Measurements from ENCODE around the gene BPIFB3.

The BPIFB3 gene

GRCh38 chr20:33007376-33008335 lies 46.0 kb upstream of the BPIFB3 start, which contains the start of gene BPIFB2:
BPIFB2 (plus strand) TSS chr20:33007704; CDS start chr20:33008575, 871 bp downstream.
- no peaks in the 10 kb centered on the region for H3K36me3 Mint-ChIP-seq (ENCODE audit: low read depth)
- peaks cover 5% of the 10 kb centered on the region for H3K9me3 Mint-ChIP-seq
- no peak within 1 kb of the TSS for H3K4me3 Mint-ChIP-seq
- no peak within 1 kb of the TSS for H3K27ac Mint-ChIP-seq
- DNase-seq: no peak
- H3K4me1 Mint-ChIP-seq: peaks cover 22% of the 10 kb centered on the region
- peaks cover 15% of the 10 kb centered on the region for H3K27me3 Mint-ChIP-seq (ENCODE audit: low read depth, poor library complexity)
- no peak for TF ChIP-seq CTCF (IDR thresholded peaks at IDR 0.05)

DNA sequence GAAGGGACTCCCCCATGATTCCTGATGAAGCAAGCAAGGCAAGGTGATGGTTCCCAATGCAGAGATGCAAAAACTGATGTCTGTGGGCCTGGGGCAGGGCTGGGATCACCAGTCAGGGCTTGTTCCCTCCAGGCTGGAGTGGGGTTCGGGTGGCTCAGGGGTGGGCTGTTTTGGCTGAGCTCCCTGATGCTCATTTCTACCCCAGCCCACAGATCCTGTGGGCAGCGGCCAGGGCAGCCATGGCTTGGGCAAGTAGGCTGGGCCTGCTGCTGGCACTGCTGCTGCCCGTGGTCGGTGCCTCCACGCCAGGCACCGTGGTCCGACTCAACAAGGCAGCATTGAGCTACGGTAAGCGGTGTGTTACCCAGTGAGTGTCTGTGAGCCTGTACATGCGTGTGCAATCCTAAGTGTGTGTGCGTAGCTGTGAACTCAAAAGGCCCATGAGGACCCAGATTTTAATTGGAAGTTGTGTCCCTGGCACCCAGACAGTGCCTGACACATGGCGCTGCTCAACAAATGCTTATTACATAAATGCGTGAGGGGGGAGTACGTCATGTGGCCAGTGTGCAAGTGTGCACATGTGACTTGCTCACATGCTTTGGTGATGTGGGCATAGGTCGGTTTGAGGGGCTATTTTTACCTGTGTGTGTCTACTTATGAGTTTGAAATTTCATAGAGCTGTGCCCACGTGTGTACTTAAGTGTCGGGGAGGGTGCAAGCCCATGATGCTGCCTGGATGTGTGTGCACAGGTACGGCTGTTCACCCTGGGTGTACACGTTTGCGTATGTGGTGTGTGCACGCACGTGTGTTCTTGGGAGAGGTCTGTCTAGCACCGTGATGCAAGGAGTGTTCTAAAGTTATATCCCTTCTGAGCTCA lies 45.1 kb upstream of the BPIFB3 start:
- Mint-ChIP-seq H3K4me1 (peaks cover 22% of the 10 kb centered on the region), H3K36me3 (ENCODE audit: low read depth) (no peaks in the 10 kb centered on the region), H3K9me3 (peaks cover 5% of the 10 kb centered on the region), H3K27me3 (ENCODE audit: low read depth, poor library complexity) (peaks cover 20% of the 10 kb centered on the region), H3K27ac (peak overlapping the region; percentile 5), H3K4me3 (no peak overlapping the region)
- no peak for DNase-seq
- TF ChIP-seq CTCF (IDR thresholded peaks at IDR 0.05): no peak

DNA sequence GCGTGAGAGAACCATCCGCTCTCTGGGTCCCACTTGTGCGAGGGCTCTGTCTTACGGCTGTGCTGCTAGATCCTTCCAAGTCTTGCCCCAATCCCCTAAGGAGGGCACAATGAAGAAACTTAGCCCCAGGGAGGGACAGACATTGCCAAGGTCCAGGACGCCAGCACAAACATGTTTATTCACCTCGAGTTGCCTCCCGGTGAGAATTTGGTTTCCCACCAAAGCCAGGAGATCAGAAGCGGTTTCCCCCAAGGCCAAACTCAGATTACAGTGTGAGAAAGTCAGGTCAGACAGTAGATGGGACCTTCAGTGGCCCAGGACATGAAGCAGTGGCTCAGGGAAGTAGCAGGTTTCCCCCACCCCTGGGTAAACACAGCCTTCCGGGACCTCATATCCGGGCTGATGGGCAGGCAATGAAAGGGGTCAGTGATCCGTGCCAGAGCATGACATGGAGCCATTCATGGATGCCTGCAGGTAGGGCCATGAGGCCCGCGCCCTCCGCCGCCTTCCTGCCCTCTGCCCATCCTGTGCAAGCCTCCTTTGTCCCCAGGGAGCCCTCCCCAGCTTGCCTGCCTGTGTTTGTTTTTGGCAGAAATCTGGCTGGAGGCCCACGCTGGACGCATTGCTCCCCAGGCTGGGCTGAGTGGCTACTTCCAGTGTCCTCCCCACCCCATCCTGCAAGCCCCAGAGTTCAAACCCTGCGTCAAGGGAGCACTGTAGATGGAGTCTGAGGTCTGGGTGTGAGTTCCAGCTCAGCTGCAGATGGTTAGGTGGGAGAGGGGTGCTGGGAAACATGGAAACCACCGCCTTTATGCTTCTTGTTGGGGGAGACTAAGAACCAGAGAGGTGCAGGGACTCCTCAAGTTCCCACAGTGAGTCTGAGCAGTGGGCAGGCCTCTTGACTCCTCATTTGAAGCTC lies 44.2 kb upstream of the BPIFB3 start:
- H3K36me3 Mint-ChIP-seq (ENCODE audit: low read depth): no peaks in the 10 kb centered on the region
- H3K4me1 Mint-ChIP-seq: peaks cover 25% of the 10 kb centered on the region
- peaks cover 5% of the 10 kb centered on the region for H3K9me3 Mint-ChIP-seq
- TF ChIP-seq CTCF (IDR thresholded peaks at IDR 0.05): no peak
- DNase-seq: peak; percentile 56
- H3K27ac Mint-ChIP-seq: peak overlapping the region; percentile 5
- H3K27me3 Mint-ChIP-seq (ENCODE audit: low read depth, poor library complexity): peaks cover 20% of the 10 kb centered on the region
- H3K4me3 Mint-ChIP-seq: no peak overlapping the region

GRCh38 chr20:33010133-33010504 lies 43.6 kb upstream of the BPIFB3 start:
- TF ChIP-seq CTCF (IDR thresholded peaks at IDR 0.05): no peak
- Mint-ChIP-seq H3K36me3 (ENCODE audit: low read depth) (no peaks in the 10 kb centered on the region), H3K4me1 (peaks cover 32% of the 10 kb centered on the region), H3K4me3 (no peak overlapping the region), H3K27ac (no peak overlapping the region), H3K9me3 (peaks cover 4% of the 10 kb centered on the region), H3K27me3 (ENCODE audit: low read depth, poor library complexity) (peaks cover 23% of the 10 kb centered on the region)
- DNase-seq: no peak

GRCh38 chr20:33010674-33011449 lies 42.8 kb upstream of the BPIFB3 start:
- no peak for DNase-seq
- H3K36me3 Mint-ChIP-seq (ENCODE audit: low read depth): no peaks in the 10 kb centered on the region
- no peaks in the 10 kb centered on the region for H3K9me3 Mint-ChIP-seq
- H3K27ac Mint-ChIP-seq: no peak overlapping the region
- peaks cover 28% of the 10 kb centered on the region for H3K27me3 Mint-ChIP-seq (ENCODE audit: low read depth, poor library complexity)
- no peak overlapping the region for H3K4me3 Mint-ChIP-seq
- peaks cover 38% of the 10 kb centered on the region for H3K4me1 Mint-ChIP-seq
- no peak for TF ChIP-seq CTCF (IDR thresholded peaks at IDR 0.05)

All from nephron progenitor cell (in vitro differentiated cells).